HUES6 (cell line): ENCODE results near the gene TNNI3K.

Experiments used
- H3K27ac ChIP-seq: 2 replicates; pipeline ENCODE4 v1.7.0; 2013; ENCODE audit warnings: low read depth, mild to moderate bottlenecking, low read length, inconsistent platforms
- H3K27me3 ChIP-seq: 2 replicates; pipeline ENCODE4 v1.6.1; 2013; ENCODE audit warnings: low read length; ENCODE audit not compliant: control insufficient read depth, insufficient read depth
- H3K36me3 ChIP-seq: 2 replicates; pipeline ENCODE4 v1.6.1; 2013; ENCODE audit warnings: low read length; ENCODE audit not compliant: control insufficient read depth, insufficient read depth
- H3K4me1 ChIP-seq: 2 replicates; pipeline ENCODE4 v1.6.1; 2013; ENCODE audit warnings: low read length; ENCODE audit not compliant: control insufficient read depth, insufficient read depth
- H3K4me3 ChIP-seq: 2 replicates; pipeline ENCODE4 v1.5.1; 2013; ENCODE audit warnings: low read depth, low read length
- H3K9ac ChIP-seq: one replicate; pipeline ENCODE4 v1.6.1; 2013; ENCODE audit warnings: mild to moderate bottlenecking, low read length
- H3K9me3 ChIP-seq: 2 replicates; pipeline ENCODE4 v1.6.1; 2013; ENCODE audit warnings: low read depth, low read length; ENCODE audit not compliant: control insufficient read depth, insufficient read depth

Gene TNNI3K

DNA sequence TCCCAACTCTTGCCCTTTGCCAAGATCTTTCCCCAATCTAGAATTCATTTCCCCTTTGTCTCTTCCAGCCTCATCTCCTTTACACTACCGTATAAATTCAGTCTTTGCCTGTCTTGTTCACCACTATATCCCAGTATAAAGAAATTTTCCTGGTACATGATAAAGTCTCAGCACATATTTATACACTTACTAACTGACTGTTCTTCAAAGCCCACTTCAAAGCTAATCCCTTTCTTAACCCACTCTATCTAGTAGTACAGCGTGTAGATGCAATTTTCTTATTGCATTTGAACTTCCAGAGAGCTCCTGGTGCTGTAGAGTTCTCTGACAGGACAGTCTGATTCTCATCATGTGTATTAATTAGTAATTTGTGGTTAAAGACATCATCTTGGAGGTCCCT lies 199.1 kb downstream of the TNNI3K start:
- Histone ChIP-seq H3K9ac (no peak overlapping the region), H3K27me3 (no peaks in the 10 kb centered on the region), H3K9me3 (no peaks in the 10 kb centered on the region), H3K27ac (no peak overlapping the region), H3K36me3 (no peaks in the 10 kb centered on the region), H3K4me3 (no peak overlapping the region), H3K4me1 (no peaks in the 10 kb centered on the region)

DNA sequence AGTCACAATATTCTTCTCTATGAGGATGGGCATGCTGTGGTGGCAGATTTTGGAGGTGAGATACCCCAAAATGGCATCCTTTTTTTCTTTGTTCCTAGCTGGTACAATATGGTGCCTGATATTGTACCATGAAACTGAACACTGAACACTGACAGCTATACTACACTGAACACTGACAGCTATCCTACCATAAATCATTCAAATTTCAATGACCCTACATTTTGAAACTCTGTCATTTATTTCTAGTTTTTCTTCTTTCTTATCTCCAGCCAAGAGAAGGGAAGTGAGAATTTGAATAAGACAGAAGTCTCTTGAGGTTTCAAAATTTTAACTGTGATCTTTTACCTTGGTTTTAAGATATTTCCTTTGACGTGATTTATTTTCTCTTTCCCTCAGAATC lies 200.9 kb downstream of the TNNI3K start:
- Histone ChIP-seq H3K36me3 (no peaks in the 10 kb centered on the region), H3K27ac (no peak overlapping the region), H3K9ac (no peak overlapping the region), H3K4me1 (no peaks in the 10 kb centered on the region), H3K4me3 (no peak overlapping the region), H3K9me3 (no peaks in the 10 kb centered on the region), H3K27me3 (no peaks in the 10 kb centered on the region)

- H3K9ac ChIP-seq, result no peak overlapping the region
- H3K4me3 ChIP-seq, result no peak overlapping the region
- H3K9me3 ChIP-seq, result no peaks in the 10 kb centered on the region
- H3K27me3 ChIP-seq, result no peaks in the 10 kb centered on the region
- no peaks in the 10 kb centered on the region for H3K36me3 ChIP-seq
- no peak overlapping the region for H3K27ac ChIP-seq
- no peaks in the 10 kb centered on the region for H3K4me1 ChIP-seq
Measured at GRCh38 chr1:74437035-74437434, 201.8 kb downstream of the TNNI3K start.

DNA sequence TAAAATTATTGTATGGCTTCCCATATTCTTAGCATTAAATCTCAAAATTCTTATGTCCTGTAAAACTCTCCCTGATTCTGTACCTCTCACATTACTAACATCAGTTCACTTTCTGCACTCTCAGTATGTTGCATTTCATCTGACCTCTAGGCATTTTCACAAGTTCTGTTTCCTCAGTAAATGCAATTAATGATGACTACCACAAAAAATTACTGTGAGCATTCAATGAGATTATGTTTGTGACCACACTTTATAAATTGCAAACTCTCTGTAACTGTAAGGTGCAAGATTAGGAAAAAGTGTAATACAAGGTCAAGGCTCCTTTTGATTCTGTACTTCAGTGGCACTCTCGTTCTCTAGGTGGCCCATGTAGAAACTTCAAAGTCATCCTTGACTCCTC lies 216.8 kb downstream of the TNNI3K start:
- Histone ChIP-seq H3K27ac (no peak overlapping the region), H3K9ac (no peak overlapping the region), H3K27me3 (no peaks in the 10 kb centered on the region), H3K9me3 (no peaks in the 10 kb centered on the region), H3K4me1 (no peaks in the 10 kb centered on the region), H3K36me3 (no peaks in the 10 kb centered on the region), H3K4me3 (no peak overlapping the region)

DNA sequence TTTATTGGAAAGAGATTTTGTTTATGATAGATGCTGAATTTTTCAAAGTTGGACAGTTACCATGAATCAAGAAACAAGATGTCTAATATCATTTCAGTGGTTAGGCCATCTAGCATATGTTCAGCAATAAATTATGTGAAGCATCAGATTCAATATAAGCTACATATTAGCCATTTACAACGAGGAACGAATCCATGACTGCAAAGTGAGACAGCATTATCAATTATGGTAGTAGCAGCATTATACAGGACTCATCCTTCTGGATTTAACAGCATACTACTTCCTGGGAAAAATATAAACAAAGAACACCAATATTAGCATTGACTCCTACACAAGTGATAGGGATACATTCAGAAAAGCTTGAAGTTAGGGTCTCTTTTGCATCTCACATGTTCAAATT lies 218.1 kb downstream of the TNNI3K start:
- no peaks in the 10 kb centered on the region for H3K36me3 ChIP-seq
- H3K4me3 ChIP-seq, result no peak overlapping the region
- H3K27ac ChIP-seq, result no peak overlapping the region
- H3K4me1 ChIP-seq, result no peaks in the 10 kb centered on the region
- no peak overlapping the region for H3K9ac ChIP-seq
- no peaks in the 10 kb centered on the region for H3K27me3 ChIP-seq
- H3K9me3 ChIP-seq, result no peaks in the 10 kb centered on the region

DNA sequence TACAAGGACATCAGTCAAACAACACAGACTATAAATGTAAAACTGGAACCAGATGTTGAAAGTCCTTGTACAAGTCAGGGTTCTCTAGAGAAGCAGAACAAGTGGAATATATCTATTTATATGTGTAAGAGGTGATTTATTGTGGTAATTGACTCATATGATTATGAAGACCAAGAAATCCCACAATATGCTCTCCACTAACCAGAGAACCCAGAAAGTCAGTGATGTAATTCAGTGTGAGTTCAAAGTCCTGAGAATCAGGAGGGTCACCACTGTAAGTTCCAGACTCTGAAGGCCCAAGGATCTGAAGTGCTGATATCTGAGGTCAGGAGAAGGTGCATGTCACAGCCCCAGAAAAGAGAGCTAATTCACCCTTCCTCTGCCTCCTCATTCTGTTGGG lies 220.2 kb downstream of the TNNI3K start:
- no peaks in the 10 kb centered on the region for H3K36me3 ChIP-seq
- H3K4me3 ChIP-seq, result no peak overlapping the region
- H3K4me1 ChIP-seq, result no peaks in the 10 kb centered on the region
- H3K27me3 ChIP-seq, result no peaks in the 10 kb centered on the region
- H3K9me3 ChIP-seq, result no peaks in the 10 kb centered on the region
- H3K27ac ChIP-seq, result no peak overlapping the region
- no peak overlapping the region for H3K9ac ChIP-seq

GRCh38 chr1:74457253-74457652 lies 222.1 kb downstream of the TNNI3K start:
- no peak overlapping the region for H3K9ac ChIP-seq
- H3K9me3 ChIP-seq, result no peaks in the 10 kb centered on the region
- no peak overlapping the region for H3K27ac ChIP-seq
- H3K36me3 ChIP-seq, result no peaks in the 10 kb centered on the region
- H3K4me1 ChIP-seq, result no peaks in the 10 kb centered on the region
- no peak overlapping the region for H3K4me3 ChIP-seq
- no peaks in the 10 kb centered on the region for H3K27me3 ChIP-seq

GRCh38 chr1:74463333-74463988 lies 228.3 kb downstream of the TNNI3K start:
- no peak overlapping the region for H3K27ac ChIP-seq
- no peak overlapping the region for H3K9ac ChIP-seq

DNA sequence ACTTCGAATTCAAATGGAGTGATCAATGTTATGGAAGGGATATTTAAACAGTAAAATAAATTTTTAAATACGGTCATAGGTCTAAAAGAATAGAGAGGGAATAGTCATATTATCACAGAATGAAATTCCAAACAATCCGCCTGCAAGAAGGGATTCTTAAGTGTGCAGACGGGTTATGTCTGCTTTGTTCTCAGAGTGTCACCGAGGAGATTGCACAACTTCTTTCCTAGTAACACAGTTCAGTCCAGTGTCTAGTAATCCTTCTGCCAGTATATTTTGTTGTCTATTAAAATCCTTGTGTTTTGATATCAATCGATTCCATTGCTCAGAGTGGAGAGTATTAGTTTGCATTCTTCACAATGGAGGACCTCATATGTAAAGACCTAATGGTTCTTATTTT lies 228.8 kb downstream of the TNNI3K start:
- no peaks in the 10 kb centered on the region for H3K27me3 ChIP-seq

More at GRCh38 chr1:74463333-74463988, 228.3 kb downstream of the TNNI3K start:
- no peak overlapping the region for H3K4me3 ChIP-seq
- H3K36me3 ChIP-seq, result no peaks in the 10 kb centered on the region
- peaks cover 9% of the 10 kb centered on the region; the same call in 1 of the 2 replicates for H3K4me1 ChIP-seq
- H3K27me3 ChIP-seq, result no peaks in the 10 kb centered on the region
- H3K9me3 ChIP-seq, result peaks cover 6% of the 10 kb centered on the region; the same call in 1 of the 2 replicates

DNA sequence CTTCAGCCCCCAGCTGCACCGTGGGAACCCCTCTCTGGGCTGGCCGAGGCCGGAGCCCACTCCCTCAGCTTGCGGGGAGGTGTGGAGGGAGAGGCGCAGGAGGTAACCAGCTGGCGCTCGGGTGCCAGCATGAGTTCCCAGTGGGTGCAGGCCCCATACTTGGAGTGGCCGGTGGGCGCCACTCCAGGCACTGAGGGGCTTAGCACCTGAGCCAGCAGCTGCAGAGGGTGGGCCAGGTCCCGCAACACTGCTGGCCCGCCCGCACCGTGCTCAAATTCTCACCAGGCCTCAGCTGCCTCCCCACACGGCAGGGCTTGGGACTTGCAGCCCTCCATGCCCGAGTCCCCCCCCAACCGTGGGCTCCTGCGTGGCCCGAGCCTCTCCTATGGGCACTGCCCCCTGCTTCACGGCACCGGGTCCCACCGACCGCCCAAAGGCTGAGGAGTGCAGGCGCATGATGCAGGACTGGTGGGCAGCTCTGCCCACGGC lies 230.1 kb downstream of the TNNI3K start:
- Histone ChIP-seq H3K9ac (no peak overlapping the region), H3K4me3 (no peak overlapping the region), H3K27ac (no peak overlapping the region), H3K36me3 (no peaks in the 10 kb centered on the region), H3K9me3 (peaks cover 6% of the 10 kb centered on the region; the same call in 1 of the 2 replicates), H3K27me3 (no peaks in the 10 kb centered on the region), H3K4me1 (peaks cover 9% of the 10 kb centered on the region; the same call in 1 of the 2 replicates)

More for the DNA sequence above, 228.8 kb downstream of the TNNI3K start:
- peaks cover 9% of the 10 kb centered on the region; the same call in 1 of the 2 replicates for H3K4me1 ChIP-seq
- H3K36me3 ChIP-seq, result no peaks in the 10 kb centered on the region
- peaks cover 6% of the 10 kb centered on the region; the same call in 1 of the 2 replicates for H3K9me3 ChIP-seq
- no peak overlapping the region for H3K4me3 ChIP-seq
- no peak overlapping the region for H3K27ac ChIP-seq
- H3K9ac ChIP-seq, result no peak overlapping the region

- Histone ChIP-seq H3K4me1 (peaks cover 19% of the 10 kb centered on the region), H3K4me3 (no peak overlapping the region), H3K36me3 (no peaks in the 10 kb centered on the region), H3K27ac (no peak overlapping the region), H3K9me3 (peaks cover 6% of the 10 kb centered on the region; the same call in 1 of the 2 replicates), H3K27me3 (no peaks in the 10 kb centered on the region), H3K9ac (no peak overlapping the region)
Measured at GRCh38 chr1:74467786-74468377, 232.7 kb downstream of the TNNI3K start.
